ENCODE data around the gene THUMPD2.

DNA sequence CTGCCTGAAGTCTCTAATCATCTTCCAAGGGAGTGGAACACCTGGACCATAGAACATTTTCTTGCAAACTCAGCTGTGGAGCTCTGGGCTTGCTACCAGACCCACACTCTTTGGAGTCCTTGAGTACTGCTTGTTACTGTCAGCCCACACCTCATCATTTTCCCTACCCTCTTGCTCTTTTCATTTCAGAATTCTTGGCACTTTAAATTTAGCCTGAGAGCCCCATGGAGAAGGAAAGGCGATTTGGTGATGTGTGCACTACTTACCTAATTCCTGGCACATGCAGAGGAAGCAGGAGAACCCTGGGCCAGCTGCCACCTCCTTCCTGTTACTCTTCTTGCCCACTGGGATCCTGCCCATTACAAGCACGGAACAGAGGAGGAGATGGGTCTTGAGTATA lies 81.6 kb downstream of the THUMPD2 start:
- TF ChIP-seq, protein P1, sequence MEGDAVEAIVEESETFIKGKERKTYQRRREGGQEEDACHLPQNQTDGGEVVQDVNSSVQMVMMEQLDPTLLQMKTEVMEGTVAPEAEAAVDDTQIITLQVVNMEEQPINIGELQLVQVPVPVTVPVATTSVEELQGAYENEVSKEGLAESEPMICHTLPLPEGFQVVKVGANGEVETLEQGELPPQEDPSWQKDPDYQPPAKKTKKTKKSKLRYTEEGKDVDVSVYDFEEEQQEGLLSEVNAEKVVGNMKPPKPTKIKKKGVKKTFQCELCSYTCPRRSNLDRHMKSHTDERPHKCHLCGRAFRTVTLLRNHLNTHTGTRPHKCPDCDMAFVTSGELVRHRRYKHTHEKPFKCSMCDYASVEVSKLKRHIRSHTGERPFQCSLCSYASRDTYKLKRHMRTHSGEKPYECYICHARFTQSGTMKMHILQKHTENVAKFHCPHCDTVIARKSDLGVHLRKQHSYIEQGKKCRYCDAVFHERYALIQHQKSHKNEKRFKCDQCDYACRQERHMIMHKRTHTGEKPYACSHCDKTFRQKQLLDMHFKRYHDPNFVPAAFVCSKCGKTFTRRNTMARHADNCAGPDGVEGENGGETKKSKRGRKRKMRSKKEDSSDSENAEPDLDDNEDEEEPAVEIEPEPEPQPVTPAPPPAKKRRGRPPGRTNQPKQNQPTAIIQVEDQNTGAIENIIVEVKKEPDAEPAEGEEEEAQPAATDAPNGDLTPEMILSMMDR (IDR thresholded peaks at IDR 0.05) = no peak
- TF ChIP-seq POLR2A (IDR thresholded peaks at IDR 0.05) = no peak

Measured in ovary (tissue), 3 donors.